HEK293 (cell line): ENCODE results near the gene MVB12B.
A peak's percentile ranks its signal among the peaks of the same experiment; 100 is the strongest.

Experiments
- CTCF ChIA-PET: fragments of 350-600 bp; formaldehyde crosslinking; extraction: SDS; loops from one replicate; lab custom pipeline; 2021; ENCODE audit warnings: antibody characterized with exemption; lab: Yijun Ruan, JAX
- POLR2A ChIA-PET: fragments of 300-600 bp; formaldehyde crosslinking; extraction: SDS; loops from one replicate; lab custom pipeline; 2020; ENCODE audit warnings: antibody characterized with exemption, inconsistent platforms; lab: Yijun Ruan, JAX
- H3K27ac ChIP-seq: fragments of 200-500 bp; sonication (Bioruptor generic); 2 replicates; pipeline ENCODE4 v1.5.1; 2014; ENCODE audit warnings: low read depth, low read length, control low read depth, inconsistent platforms; ENCODE audit errors: extremely low read depth
- H3K36me3 ChIP-seq, 2 experiments: fragments of 200-500 bp in 1 of 2; sonication (Bioruptor generic) in 1 of 2; 1 replicate in 1 of 2; 2 replicates in 1 of 2; pipeline ENCODE4 v1.5.1; 2014 to 2017; ENCODE audit warnings: inconsistent platforms in 2 of 2, low read length in 2 of 2; ENCODE audit not compliant: control insufficient read depth in 2 of 2, insufficient read depth in 1 of 2
- H3K4me1 ChIP-seq: fragments of 200-500 bp; sonication (Bioruptor generic); 2 replicates; pipeline ENCODE4 v1.5.1; 2014; ENCODE audit warnings: mild to moderate bottlenecking, low read length, inconsistent platforms; ENCODE audit not compliant: control insufficient read depth, insufficient read depth
- H3K4me3 ChIP-seq: 2 replicates; pipeline ENCODE4 v1.5.1; 2011; ENCODE audit warnings: low read depth, mild to moderate bottlenecking, control low read depth, low read length, moderate library complexity
- H3K9me3 ChIP-seq: fragments of 200-500 bp; sonication (Bioruptor generic); 2 replicates; pipeline ENCODE4 v1.5.1; 2014; ENCODE audit warnings: low read depth, low read length, inconsistent platforms; ENCODE audit not compliant: control insufficient read depth, insufficient read depth
- EGR2 ChIP-seq: fragments of 450-650 bp; formaldehyde crosslinking; IDR thresholded peaks from 2 replicates; pipeline ENCODE4 v1.5.1; 2016; ENCODE audit warnings: low read depth, missing biosample characterization, missing genetic modification characterization
- KLF9 ChIP-seq: fragments of 450-650 bp; formaldehyde crosslinking; IDR thresholded peaks from 2 replicates; pipeline ENCODE4 v1.5.1; 2016; ENCODE audit warnings: missing biosample characterization, missing genetic modification characterization, low read depth
- OVOL3 ChIP-seq: fragments of 450-650 bp; formaldehyde crosslinking; IDR thresholded peaks from 2 replicates; pipeline ENCODE4 v1.5.1; 2016; ENCODE audit warnings: missing biosample characterization, missing genetic modification characterization
- SALL2 ChIP-seq: fragments of 450-650 bp; formaldehyde crosslinking; IDR thresholded peaks from 2 replicates; pipeline ENCODE4 v1.5.0; 2017; ENCODE audit warnings: missing biosample characterization, mild to moderate bottlenecking, missing genetic modification characterization, borderline replicate concordance
- ZBTB17 ChIP-seq: fragments of 450-650 bp; formaldehyde crosslinking; IDR thresholded peaks from 2 replicates; pipeline ENCODE4 v1.5.1; 2016; ENCODE audit warnings: missing biosample characterization, missing genetic modification characterization
- ZEB2 ChIP-seq: fragments of 450-650 bp; formaldehyde crosslinking; IDR thresholded peaks from 2 replicates; pipeline ENCODE4 v1.5.1; 2016; ENCODE audit warnings: missing biosample characterization, missing genetic modification characterization
- ZNF112 ChIP-seq: fragments of 450-650 bp; formaldehyde crosslinking; IDR thresholded peaks from 2 replicates; pipeline ENCODE4 v1.5.0; 2017; ENCODE audit warnings: missing biosample characterization, missing genetic modification characterization
- ZNF138 ChIP-seq: fragments of 450-650 bp; formaldehyde crosslinking; IDR thresholded peaks from 2 replicates; pipeline ENCODE4 v1.5.1; 2016; ENCODE audit warnings: missing biosample characterization, missing genetic modification characterization, borderline replicate concordance
- ZNF23 ChIP-seq: fragments of 450-650 bp; formaldehyde crosslinking; IDR thresholded peaks from 2 replicates; pipeline ENCODE4 v1.5.1; 2016; ENCODE audit warnings: missing biosample characterization, missing genetic modification characterization, borderline replicate concordance
- ZNF747 ChIP-seq: fragments of 450-650 bp; formaldehyde crosslinking; IDR thresholded peaks from 2 replicates; pipeline ENCODE4 v1.5.1; 2016; ENCODE audit warnings: missing biosample characterization, missing genetic modification characterization
- ZSCAN16 ChIP-seq: fragments of 450-650 bp; formaldehyde crosslinking; IDR thresholded peaks from 2 replicates; pipeline ENCODE4 v1.5.1; 2016; ENCODE audit warnings: missing biosample characterization, missing genetic modification characterization
- TF ChIP-seq, protein P1 (sequence below): fragments of 450-650 bp; formaldehyde crosslinking; IDR thresholded peaks from 2 replicates; pipeline ENCODE4 v1.5.1; 2016; ENCODE audit warnings: missing biosample characterization, missing genetic modification characterization
- TF ChIP-seq, protein P2 (sequence below): fragments of 450-650 bp; formaldehyde crosslinking; IDR thresholded peaks from 2 replicates; pipeline ENCODE4 v1.5.1; 2016; ENCODE audit warnings: missing biosample characterization, missing genetic modification characterization, low read depth
- TF ChIP-seq, protein P3 (sequence below): fragments of 450-650 bp; formaldehyde crosslinking; IDR thresholded peaks from 2 replicates; pipeline ENCODE4 v1.5.0; 2017; ENCODE audit warnings: missing biosample characterization, missing genetic modification characterization, borderline replicate concordance
- TF ChIP-seq, protein P4 (sequence below): fragments of 450-650 bp; formaldehyde crosslinking; IDR thresholded peaks from 2 replicates; pipeline ENCODE4 v1.5.1; 2016; ENCODE audit warnings: missing biosample characterization, missing genetic modification characterization

MVB12B gene

DNA sequence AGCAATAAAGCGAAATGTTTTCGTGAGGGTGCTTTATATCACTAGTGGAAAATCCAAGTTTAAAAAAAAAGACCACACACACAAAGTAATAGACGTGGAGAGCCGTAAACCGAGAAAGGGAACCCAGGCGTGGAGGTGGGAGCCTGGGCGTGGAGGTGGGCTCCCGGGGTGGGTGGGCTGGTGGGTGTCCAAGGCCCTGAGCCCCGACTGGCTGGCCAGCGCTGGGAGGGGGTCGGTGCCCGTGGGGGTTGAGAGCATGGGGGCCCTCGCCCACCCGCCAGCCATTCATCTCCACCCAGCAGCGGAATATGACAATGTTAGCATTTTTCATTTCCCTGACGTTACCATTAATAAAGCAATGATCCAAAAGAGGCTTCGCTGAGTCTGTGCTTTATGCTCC is 135.0 kb downstream of the MVB12B start (continued):
- 0 out of 2 replicates have a peak, but pooled peaks have one; percentile 8 for TF ChIP-seq EGR2
- TF ChIP-seq, all 188 proteins: peak for 2

DNA sequence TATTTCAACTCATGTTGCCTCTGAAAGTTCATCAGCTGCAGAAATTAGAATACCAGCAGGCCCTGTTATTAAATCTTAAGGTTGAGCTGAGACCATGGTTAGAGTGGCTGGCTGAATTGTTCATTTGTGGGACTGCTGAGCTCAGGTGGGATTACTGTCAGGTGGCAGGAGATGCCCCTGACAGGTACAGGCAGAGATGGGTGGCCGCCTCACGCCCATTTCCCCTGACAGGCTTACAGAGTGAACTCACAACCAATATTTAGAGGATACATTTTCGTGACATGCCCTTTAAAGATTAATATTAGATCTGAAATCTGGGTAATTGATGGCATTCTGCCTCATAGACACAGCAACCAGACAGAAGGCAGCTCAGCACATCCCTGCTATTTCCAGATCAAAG is 136.0 kb downstream of the MVB12B start:
- Histone ChIP-seq H3K27ac (no peak overlapping the region), H3K36me3 (no peaks in the 10 kb centered on the region), H3K4me1 (no peaks in the 10 kb centered on the region), H3K4me3 (no peak overlapping the region), H3K9me3 (no peaks in the 10 kb centered on the region)
- POLR2A ChIA-PET = interaction anchor here (1.2 kb wide), 1 partner anchor 14 kb away, joined by 3 read pairs; no protein-coding TSS in a partner anchor
- TF ChIP-seq ZNF23 (tag by site-specific recombination) (no peak), ZBTB17 (tag by site-specific recombination) (no peak), ZNF112 (tag by site-specific recombination) (no peak), KLF9 (tag by site-specific recombination) (no peak), ZSCAN16 (tag by site-specific recombination) (no peak), ZNF747 (tag by site-specific recombination) (no peak), ZNF138 (no peak), ZEB2 (tag by site-specific recombination) (no peak), OVOL3 (no peak), SALL2 (tag by site-specific recombination) (no peak)
- TF ChIP-seq, protein P1, sequence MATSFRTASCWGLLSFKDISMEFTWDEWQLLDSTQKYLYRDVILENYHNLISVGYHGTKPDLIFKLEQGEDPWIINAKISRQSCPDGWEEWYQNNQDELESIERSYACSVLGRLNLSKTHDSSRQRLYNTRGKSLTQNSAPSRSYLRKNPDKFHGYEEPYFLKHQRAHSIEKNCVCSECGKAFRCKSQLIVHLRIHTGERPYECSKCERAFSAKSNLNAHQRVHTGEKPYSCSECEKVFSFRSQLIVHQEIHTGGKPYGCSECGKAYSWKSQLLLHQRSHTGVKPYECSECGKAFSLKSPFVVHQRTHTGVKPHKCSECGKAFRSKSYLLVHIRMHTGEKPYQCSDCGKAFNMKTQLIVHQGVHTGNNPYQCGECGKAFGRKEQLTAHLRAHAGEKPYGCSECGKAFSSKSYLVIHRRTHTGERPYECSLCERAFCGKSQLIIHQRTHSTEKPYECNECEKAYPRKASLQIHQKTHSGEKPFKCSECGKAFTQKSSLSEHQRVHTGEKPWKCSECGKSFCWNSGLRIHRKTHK (tag by site-specific recombination) = no peak
- TF ChIP-seq, protein P2, sequence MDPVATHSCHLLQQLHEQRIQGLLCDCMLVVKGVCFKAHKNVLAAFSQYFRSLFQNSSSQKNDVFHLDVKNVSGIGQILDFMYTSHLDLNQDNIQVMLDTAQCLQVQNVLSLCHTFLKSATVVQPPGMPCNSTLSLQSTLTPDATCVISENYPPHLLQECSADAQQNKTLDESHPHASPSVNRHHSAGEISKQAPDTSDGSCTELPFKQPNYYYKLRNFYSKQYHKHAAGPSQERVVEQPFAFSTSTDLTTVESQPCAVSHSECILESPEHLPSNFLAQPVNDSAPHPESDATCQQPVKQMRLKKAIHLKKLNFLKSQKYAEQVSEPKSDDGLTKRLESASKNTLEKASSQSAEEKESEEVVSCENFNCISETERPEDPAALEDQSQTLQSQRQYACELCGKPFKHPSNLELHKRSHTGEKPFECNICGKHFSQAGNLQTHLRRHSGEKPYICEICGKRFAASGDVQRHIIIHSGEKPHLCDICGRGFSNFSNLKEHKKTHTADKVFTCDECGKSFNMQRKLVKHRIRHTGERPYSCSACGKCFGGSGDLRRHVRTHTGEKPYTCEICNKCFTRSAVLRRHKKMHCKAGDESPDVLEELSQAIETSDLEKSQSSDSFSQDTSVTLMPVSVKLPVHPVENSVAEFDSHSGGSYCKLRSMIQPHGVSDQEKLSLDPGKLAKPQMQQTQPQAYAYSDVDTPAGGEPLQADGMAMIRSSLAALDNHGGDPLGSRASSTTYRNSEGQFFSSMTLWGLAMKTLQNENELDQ (tag by site-specific recombination) = no peak
- TF ChIP-seq, protein P3, sequence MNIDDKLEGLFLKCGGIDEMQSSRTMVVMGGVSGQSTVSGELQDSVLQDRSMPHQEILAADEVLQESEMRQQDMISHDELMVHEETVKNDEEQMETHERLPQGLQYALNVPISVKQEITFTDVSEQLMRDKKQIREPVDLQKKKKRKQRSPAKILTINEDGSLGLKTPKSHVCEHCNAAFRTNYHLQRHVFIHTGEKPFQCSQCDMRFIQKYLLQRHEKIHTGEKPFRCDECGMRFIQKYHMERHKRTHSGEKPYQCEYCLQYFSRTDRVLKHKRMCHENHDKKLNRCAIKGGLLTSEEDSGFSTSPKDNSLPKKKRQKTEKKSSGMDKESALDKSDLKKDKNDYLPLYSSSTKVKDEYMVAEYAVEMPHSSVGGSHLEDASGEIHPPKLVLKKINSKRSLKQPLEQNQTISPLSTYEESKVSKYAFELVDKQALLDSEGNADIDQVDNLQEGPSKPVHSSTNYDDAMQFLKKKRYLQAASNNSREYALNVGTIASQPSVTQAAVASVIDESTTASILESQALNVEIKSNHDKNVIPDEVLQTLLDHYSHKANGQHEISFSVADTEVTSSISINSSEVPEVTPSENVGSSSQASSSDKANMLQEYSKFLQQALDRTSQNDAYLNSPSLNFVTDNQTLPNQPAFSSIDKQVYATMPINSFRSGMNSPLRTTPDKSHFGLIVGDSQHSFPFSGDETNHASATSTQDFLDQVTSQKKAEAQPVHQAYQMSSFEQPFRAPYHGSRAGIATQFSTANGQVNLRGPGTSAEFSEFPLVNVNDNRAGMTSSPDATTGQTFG (tag by site-specific recombination) = no peak
- CTCF ChIA-PET = no interaction called here

DNA sequence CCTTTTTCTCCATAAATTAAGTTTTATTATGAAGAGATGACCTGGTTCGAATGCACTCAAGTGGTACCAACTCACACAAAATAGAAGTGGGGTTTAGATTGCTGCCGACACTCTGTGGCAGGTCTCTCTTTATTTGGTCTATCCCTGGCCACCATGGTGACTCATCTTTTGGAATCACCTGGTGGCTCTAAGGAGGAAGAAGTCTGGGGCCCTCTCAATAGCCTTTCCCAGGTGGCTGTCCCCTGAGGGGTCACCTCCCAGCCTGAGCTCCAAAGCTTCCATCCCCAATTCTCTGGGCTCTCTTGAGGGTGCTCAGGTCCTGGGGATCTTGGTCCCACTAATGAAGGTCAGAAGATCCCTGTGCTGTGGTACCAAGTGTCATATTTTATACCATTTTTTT is 136.8 kb downstream of the MVB12B start:
- TF ChIP-seq, protein P4, sequence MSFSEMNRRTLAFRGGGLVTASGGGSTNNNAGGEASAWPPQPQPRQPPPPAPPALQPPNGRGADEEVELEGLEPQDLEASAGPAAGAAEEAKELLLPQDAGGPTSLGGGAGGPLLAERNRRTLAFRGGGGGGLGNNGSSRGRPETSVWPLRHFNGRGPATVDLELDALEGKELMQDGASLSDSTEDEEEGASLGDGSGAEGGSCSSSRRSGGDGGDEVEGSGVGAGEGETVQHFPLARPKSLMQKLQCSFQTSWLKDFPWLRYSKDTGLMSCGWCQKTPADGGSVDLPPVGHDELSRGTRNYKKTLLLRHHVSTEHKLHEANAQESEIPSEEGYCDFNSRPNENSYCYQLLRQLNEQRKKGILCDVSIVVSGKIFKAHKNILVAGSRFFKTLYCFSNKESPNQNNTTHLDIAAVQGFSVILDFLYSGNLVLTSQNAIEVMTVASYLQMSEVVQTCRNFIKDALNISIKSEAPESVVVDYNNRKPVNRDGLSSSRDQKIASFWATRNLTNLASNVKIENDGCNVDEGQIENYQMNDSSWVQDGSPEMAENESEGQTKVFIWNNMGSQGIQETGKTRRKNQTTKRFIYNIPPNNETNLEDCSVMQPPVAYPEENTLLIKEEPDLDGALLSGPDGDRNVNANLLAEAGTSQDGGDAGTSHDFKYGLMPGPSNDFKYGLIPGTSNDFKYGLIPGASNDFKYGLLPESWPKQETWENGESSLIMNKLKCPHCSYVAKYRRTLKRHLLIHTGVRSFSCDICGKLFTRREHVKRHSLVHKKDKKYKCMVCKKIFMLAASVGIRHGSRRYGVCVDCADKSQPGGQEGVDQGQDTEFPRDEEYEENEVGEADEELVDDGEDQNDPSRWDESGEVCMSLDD (tag by site-specific recombination) = no peak
- CTCF ChIA-PET = interaction anchor here (0.6 to 1.2 kb wide), 3 partner anchors 65 to 275 kb away, joined by 4 to 8 read pairs (median 4); no protein-coding TSS in a partner anchor

More for the DNA sequence above, 136.8 kb downstream of the MVB12B start:
- no peak overlapping the region for H3K4me3 ChIP-seq
- H3K27ac ChIP-seq = no peak overlapping the region
- H3K9me3 ChIP-seq = no peaks in the 10 kb centered on the region
- H3K36me3 ChIP-seq = no peaks in the 10 kb centered on the region
- POLR2A ChIA-PET = interaction anchor here (1.2 kb wide), 1 partner anchor 15 kb away, joined by 3 read pairs; no protein-coding TSS in a partner anchor
- H3K4me1 ChIP-seq = no peaks in the 10 kb centered on the region
